Activated CD8-positive, alpha-beta memory T cell treated with anti-CD3 and anti-CD28 coated beads for 24 hours (primary cell): ENCODE results near the gene PLS3.

Experiments used
- DNase-seq: peaks from one replicate; pipeline ENCODE4 v3.0.0-alpha.2; 2020

The PLS3 gene

DNA sequence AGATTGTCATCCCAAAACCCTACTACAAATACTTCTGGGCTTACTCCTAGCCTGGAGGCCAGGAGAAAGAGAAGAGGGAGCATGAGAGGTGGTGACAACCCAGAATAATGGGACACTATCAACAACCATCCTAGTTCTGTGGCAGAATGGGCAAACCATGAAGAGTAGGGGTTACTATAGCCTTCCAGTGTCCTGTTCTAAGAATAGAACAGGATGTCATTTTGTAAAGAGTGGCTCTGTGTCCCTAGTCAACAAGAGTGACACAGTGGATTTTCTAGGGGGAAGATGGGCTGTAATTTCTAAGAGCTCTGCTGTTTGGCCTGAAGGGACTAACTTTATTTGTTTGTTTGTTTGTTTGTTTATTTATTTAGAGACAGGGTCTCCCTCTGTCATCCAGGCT is 136.0 kb downstream of the PLS3 start:
- DNase-seq: no peak

DNA sequence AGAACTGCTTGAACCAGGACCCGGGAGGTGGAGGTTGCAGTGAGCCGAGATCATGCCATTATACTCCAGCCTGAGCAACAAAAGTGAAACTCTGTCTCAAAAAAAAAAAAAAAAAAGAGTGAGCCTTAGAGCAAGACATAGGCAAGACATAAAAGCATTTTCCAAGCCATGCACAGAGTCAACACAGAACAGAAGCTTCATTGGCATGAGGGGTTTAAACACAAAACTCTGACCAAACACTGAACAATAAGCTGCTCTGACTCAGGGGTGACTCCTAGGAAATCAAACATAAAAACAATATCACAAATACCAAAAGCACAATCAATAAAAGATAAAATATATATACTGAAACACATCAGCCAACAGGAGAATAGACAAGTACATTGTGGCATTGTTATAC is 136.8 kb downstream of the PLS3 start:
- DNase-seq: no peak
